AG04450 (cell line): ENCODE results near the gene CD109. TPM values are rescaled to one million over a fixed set of nuclear protein-coding genes. Genes with fewer than 3 reads are reported as not detected.
A peak's percentile ranks its signal among the peaks of the same experiment; 100 is the strongest.

ENCODE experiments used
- CTCF ChIA-PET: fragments of 300-600, 350-600 bp; formaldehyde crosslinking; extraction: SDS; loops from one replicate; lab custom pipeline; 2022; ENCODE audit warnings: antibody characterized with exemption, inconsistent platforms; lab: Charles Lee
- POLR2A ChIA-PET: fragments of 350-600 bp; formaldehyde crosslinking; extraction: SDS; loops from one replicate; lab custom pipeline; 2021; ENCODE audit warnings: antibody characterized with exemption, inconsistent platforms; lab: Yijun Ruan, JAX
- DNase-seq: peaks from one replicate; pipeline ENCODE4 v3.0.0-alpha.2; 2011; ENCODE audit warnings: low read depth, low spot score
- H3K27ac ChIP-seq: one replicate; pipeline ENCODE4 v1.5.1; 2012; ENCODE audit warnings: low read depth, low read length, control low read depth
- H3K27me3 ChIP-seq: one replicate; pipeline ENCODE4 v1.6.0; 2012; ENCODE audit warnings: low read length; ENCODE audit not compliant: control insufficient read depth, insufficient read depth
- H3K4me3 ChIP-seq: 2 replicates; pipeline ENCODE4 v1.5.1; 2011; ENCODE audit warnings: mild to moderate bottlenecking, low read depth, low read length, control low read depth
- H3K9me3 ChIP-seq: 2 replicates; pipeline ENCODE4 v1.5.1; 2012; ENCODE audit warnings: low read length; ENCODE audit not compliant: control insufficient read depth, insufficient read depth
- polyA plus RNA-seq: library from polyadenylated mRNA; depleted of rRNA; stranded (reverse); fragments of >200 nt; gene quantifications from 2 replicates; pipeline ENCODE4 v1.2.3, GENCODE V29; 2011
- TF ChIP-seq, protein P1 (sequence below): IDR thresholded peaks from 2 replicates; pipeline ENCODE4 v1.5.1; 2011; ENCODE audit warnings: low read depth, low read length, control low read depth, inconsistent platforms

Gene CD109
- polyA plus RNA-seq, 1 experiment: 46.1 TPM

DNA sequence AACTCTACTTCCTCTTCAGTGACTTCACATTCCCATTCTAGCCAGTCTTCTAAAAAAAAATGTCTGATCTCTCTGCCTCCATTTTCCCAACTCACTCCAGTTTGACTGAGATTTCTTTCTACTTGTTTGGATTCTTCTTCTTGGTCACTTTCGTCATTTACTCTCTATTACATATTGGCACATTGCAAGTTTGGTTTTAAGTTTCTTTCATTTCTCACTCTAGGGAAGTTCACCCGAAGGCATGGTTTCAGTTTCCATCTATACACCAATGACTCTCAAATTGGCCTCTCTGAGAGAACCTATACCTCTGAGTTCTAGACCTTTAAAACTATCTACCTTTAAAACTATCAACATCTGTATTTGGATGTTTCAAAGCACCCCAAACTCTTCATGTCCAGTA is 51.3 kb downstream of the CD109 start:
- Histone ChIP-seq H3K4me3 (no peak overlapping the region), H3K9me3 (no peaks in the 10 kb centered on the region), H3K27ac (no peak overlapping the region), H3K27me3 (no peaks in the 10 kb centered on the region)
- ChIA-PET CTCF (interaction anchor here (2.7 kb wide), 1 partner anchor 14 kb away, joined by 18 read pairs; no protein-coding TSS in a partner anchor), POLR2A (no interaction called here)
- TF ChIP-seq, protein P1, sequence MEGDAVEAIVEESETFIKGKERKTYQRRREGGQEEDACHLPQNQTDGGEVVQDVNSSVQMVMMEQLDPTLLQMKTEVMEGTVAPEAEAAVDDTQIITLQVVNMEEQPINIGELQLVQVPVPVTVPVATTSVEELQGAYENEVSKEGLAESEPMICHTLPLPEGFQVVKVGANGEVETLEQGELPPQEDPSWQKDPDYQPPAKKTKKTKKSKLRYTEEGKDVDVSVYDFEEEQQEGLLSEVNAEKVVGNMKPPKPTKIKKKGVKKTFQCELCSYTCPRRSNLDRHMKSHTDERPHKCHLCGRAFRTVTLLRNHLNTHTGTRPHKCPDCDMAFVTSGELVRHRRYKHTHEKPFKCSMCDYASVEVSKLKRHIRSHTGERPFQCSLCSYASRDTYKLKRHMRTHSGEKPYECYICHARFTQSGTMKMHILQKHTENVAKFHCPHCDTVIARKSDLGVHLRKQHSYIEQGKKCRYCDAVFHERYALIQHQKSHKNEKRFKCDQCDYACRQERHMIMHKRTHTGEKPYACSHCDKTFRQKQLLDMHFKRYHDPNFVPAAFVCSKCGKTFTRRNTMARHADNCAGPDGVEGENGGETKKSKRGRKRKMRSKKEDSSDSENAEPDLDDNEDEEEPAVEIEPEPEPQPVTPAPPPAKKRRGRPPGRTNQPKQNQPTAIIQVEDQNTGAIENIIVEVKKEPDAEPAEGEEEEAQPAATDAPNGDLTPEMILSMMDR: no peak
- DNase-seq: no peak

DNA sequence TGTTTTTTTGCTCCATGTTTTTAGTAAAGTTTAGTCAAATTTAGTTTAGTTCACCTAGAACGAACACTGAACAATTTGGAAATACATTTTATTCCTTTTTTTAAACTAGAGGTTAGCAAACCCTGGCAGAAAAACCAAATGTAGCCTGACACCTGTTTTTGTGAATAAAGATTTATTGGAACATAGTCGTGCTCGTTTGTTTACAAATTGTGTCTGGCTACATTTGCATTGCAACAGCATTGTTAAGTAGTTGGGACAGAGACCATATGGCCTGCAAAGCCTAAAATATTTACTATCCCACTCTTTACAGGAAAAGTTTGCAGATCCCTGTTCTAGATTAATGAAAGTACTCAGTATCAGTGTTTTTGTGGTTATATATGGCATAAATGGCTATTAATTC is 56.9 kb downstream of the CD109 start:
- DNase-seq: peak; percentile 7
- ChIA-PET CTCF (no interaction called here), POLR2A (no interaction called here)
- Histone ChIP-seq H3K27ac (no peak overlapping the region), H3K27me3 (no peaks in the 10 kb centered on the region), H3K9me3 (no peaks in the 10 kb centered on the region), H3K4me3 (no peak overlapping the region)
- TF ChIP-seq, protein P1: no peak

DNA sequence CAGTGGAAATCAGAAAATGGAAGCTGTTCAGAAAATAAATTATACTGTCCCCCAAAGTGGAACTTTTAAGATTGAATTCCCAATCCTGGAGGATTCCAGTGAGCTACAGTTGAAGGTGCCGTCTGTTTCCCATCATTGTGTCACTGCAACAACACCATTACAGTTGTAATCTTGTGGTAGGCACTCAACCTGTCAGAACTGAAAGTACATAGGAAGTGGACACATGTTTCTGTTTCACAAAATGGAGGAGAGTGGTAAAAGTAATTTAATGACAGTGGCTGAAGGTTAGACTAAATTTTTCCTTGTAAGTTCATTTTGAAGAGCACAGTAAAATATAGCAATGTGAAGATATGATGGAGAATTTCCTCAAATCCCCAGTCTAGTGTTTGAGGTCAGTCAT is 70.0 kb downstream of the CD109 start:
- ChIA-PET POLR2A (interaction anchor here (0.6 kb wide), 1 partner anchor 112 kb away, joined by 4 read pairs; the partner anchor contains the start of gene SLC17A5), CTCF (interaction anchor here (0.8 kb wide), 1 partner anchor 1445 kb away, joined by 3 read pairs; no protein-coding TSS in a partner anchor)
- DNase-seq: no peak
- Histone ChIP-seq H3K27ac (no peak overlapping the region), H3K9me3 (no peaks in the 10 kb centered on the region), H3K4me3 (no peak overlapping the region), H3K27me3 (no peaks in the 10 kb centered on the region)
- TF ChIP-seq, protein P1: no peak

DNA sequence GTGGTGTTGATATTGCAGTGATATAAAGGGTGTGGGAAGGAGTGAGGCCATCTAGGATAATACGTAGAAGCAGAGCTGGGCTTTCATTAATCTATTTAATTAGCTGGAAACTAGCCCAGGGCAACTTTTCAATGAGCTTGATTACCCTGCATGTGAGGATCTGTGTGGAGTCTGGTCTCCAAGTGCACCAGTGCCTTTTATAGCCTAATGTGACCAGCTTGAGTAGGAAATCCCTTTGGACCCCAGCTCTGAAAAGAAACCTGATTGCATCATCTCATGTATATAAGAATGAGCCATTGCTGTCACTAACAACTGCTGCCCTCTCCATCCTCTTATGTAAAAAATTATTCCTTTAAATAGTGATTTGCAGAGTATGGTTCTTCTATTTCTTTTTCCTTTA is 72.6 kb downstream of the CD109 start:
- POLR2A ChIA-PET: no interaction called here
- no peak overlapping the region for H3K27ac ChIP-seq
- CTCF ChIA-PET: interaction anchor here (1.3 to 1.8 kb wide), 3 partner anchors 29 to 1442 kb away, joined by 3 to 5 read pairs (median 5); no protein-coding TSS in a partner anchor
- no peak for DNase-seq
- H3K9me3 ChIP-seq: no peaks in the 10 kb centered on the region
- TF ChIP-seq, protein P1: no peak
- H3K4me3 ChIP-seq: no peak overlapping the region
- no peaks in the 10 kb centered on the region for H3K27me3 ChIP-seq

DNA sequence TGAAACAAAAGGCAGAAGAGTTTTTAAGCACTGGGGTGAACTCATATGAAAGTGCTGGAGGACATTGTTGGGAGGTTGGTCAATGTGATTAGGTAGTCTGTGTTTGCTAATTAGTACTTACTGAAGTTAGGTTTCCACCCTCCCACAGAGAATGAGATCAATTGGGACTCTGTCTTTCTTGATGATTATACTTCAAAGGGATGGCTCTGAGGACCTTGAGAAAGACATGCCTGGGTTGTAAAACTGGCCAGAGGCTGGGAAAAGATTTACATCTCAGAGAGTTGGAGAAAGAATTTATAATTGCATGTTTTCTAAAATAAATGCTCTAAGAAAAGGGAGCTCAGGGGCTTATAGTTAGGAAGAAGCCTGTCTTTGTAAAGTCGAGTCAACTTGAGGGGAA is 74.0 kb downstream of the CD109 start:
- H3K27ac ChIP-seq: no peak overlapping the region
- DNase-seq: no peak
- TF ChIP-seq, protein P1: no peak
- ChIA-PET POLR2A (no interaction called here), CTCF (interaction anchor here (1.2 kb wide), 1 partner anchor 37 kb away, joined by 4 read pairs; no protein-coding TSS in a partner anchor)
- H3K4me3 ChIP-seq: no peak overlapping the region
- no peaks in the 10 kb centered on the region for H3K9me3 ChIP-seq
- H3K27me3 ChIP-seq: no peaks in the 10 kb centered on the region
